Endothelial cell of umbilical vein (primary cell): Measurements from ENCODE around the gene USP36. TPM values are rescaled to one million over a fixed set of nuclear protein-coding genes. Genes with fewer than 3 reads are reported as not detected.

ENCODE experiments used
- BruUV-seq: library from RNA; stranded (reverse); fragments of 400-500 nt; replicated peaks from 2 replicates; lab custom pipeline; 2021; lab: Mats Ljungman, UMichigan
- CTCF ChIA-PET: fragments of 300-600, 350-600 bp; sonication (Branson Sonifier 250); formaldehyde crosslinking; loops from one replicate; lab custom pipeline; 2021; ENCODE audit warnings: antibody characterized with exemption, inconsistent platforms; lab: Charles Lee
- POLR2A ChIA-PET: fragments of 300-600, 350-600 bp; sonication (Branson Sonifier 250); formaldehyde crosslinking; loops from one replicate; lab custom pipeline; 2021; ENCODE audit warnings: antibody characterized with exemption, inconsistent platforms; lab: Charles Lee
- DNase-seq: peaks from one replicate; pipeline ENCODE4 v3.0.0-alpha.2; 2011; ENCODE audit warnings: low read depth, low spot score
- FAIRE-seq: peaks from 2 replicates; lab custom pipeline; 2011; peaks lifted over from hg19 to GRCh38; lab: Jason Lieb, UNC
- H2AFZ ChIP-seq: 2 replicates; pipeline ENCODE4 v1.6.0; 2012; ENCODE audit warnings: low read depth, low read length, control low read depth, inconsistent platforms
- H3K27ac ChIP-seq: 2 replicates; pipeline ENCODE4 v1.5.1; 2011; ENCODE audit warnings: low read depth, mild to moderate bottlenecking, control low read depth, low read length, moderate library complexity; ENCODE audit not compliant: insufficient read depth
- H3K27me3 ChIP-seq, 2 experiments: 2 replicates each; pipeline versions ENCODE4 v1.6.0 to v1.6.1; 2011; ENCODE audit warnings: low read length in 2 of 2, mixed read lengths in 1 of 2; ENCODE audit not compliant: control insufficient read depth in 2 of 2, insufficient read depth in 2 of 2
- H3K36me3 ChIP-seq, 2 experiments: 2 replicates in 1 of 2; 3 replicates in 1 of 2; pipeline ENCODE4 v1.5.1; 2011; ENCODE audit warnings: low read length in 2 of 2, mild to moderate bottlenecking in 1 of 2, moderate library complexity in 1 of 2; ENCODE audit not compliant: control insufficient read depth in 2 of 2, insufficient read depth in 2 of 2; ENCODE audit errors: extremely low read depth in 1 of 2
- H3K4me1 ChIP-seq: 3 replicates; pipeline ENCODE4 v1.5.1; 2011; ENCODE audit warnings: mild to moderate bottlenecking, low read length; ENCODE audit not compliant: control insufficient read depth, insufficient read depth; ENCODE audit errors: extremely low read depth
- H3K4me2 ChIP-seq: 2 replicates; pipeline ENCODE4 v1.6.1; 2011; ENCODE audit warnings: low read length, control low read depth, mixed read lengths; ENCODE audit not compliant: insufficient read depth
- H3K4me3 ChIP-seq, 3 experiments: fragments of 200-600 bp in 1 of 3; sonication (generic), shearing (Covaris generic) in 1 of 3; replicated peaks in 1 of 3; 2 replicates each; pipeline ENCODE4 v1.5.1; 2011 to 2016; ENCODE audit warnings: control low read depth in 3 of 3, low read length in 3 of 3, mild to moderate bottlenecking in 2 of 3, inconsistent platforms in 1 of 3, low read depth in 1 of 3, moderate library complexity in 1 of 3; ENCODE audit not compliant: insufficient read depth in 1 of 3
- H3K79me2 ChIP-seq: 2 replicates; pipeline ENCODE4 v1.6.0; 2012; ENCODE audit warnings: low read length, inconsistent platforms; ENCODE audit not compliant: control insufficient read depth, insufficient read depth
- H3K9ac ChIP-seq: replicated peaks from 2 replicates; pipeline ENCODE3; 2011; ENCODE audit warnings: low read length, control low read depth; ENCODE audit not compliant: insufficient read depth; ENCODE audit errors: extremely low read depth
- H3K9me1 ChIP-seq: replicated peaks from 3 replicates; pipeline ENCODE4 v1.6.0; 2011; ENCODE audit warnings: mild to moderate bottlenecking, low read length; ENCODE audit not compliant: control insufficient read depth, insufficient read depth; ENCODE audit errors: extremely low read depth
- H3K9me3 ChIP-seq: replicated peaks from 2 replicates; pipeline ENCODE4 v1.5.1; 2012; ENCODE audit warnings: low read length, inconsistent platforms; ENCODE audit not compliant: control insufficient read depth, insufficient read depth
- H4K20me1 ChIP-seq: replicated peaks from 2 replicates; pipeline ENCODE3; 2011; ENCODE audit warnings: mild to moderate bottlenecking, low read length; ENCODE audit not compliant: control insufficient read depth, insufficient read depth; ENCODE audit errors: extremely low read depth
- CTCF ChIP-seq, 2 donors: IDR thresholded peaks; 1 replicate in 1 of 2; 2 replicates in 1 of 2; pipeline ENCODE4 v1.5.1; 2011; ENCODE audit warnings: low read length in 2 of 2, mild to moderate bottlenecking in 2 of 2, moderate library complexity in 2 of 2, control low read depth in 1 of 2, inconsistent platforms in 1 of 2, low read depth in 1 of 2; ENCODE audit not compliant: insufficient read depth in 1 of 2; ENCODE audit errors: extremely low read depth in 1 of 2
- EZH2 ChIP-seq: IDR thresholded peaks from 2 replicates; pipeline ENCODE4 v1.6.1; 2012; ENCODE audit warnings: borderline replicate concordance, low read depth, mild to moderate bottlenecking, moderate library complexity, low read length, inconsistent platforms; ENCODE audit not compliant: severe bottlenecking
- FOS ChIP-seq: IDR thresholded peaks from 2 replicates; pipeline ENCODE4 v1.6.1; 2011; ENCODE audit warnings: mild to moderate bottlenecking, low read length, moderate library complexity, borderline replicate concordance; ENCODE audit not compliant: insufficient read depth
- GATA2 ChIP-seq: IDR thresholded peaks from 2 replicates; pipeline ENCODE4 v1.7.0; 2011; ENCODE audit warnings: low read depth, mild to moderate bottlenecking, moderate library complexity, mixed read lengths, low read length; ENCODE audit not compliant: insufficient read length, insufficient read depth
- JUN ChIP-seq: IDR thresholded peaks from 2 replicates; pipeline ENCODE4 v1.6.1; 2011; ENCODE audit warnings: borderline replicate concordance, low read depth; ENCODE audit not compliant: insufficient read length, insufficient read depth
- MAX ChIP-seq: IDR thresholded peaks from 2 replicates; pipeline ENCODE4 v1.6.1; 2011; ENCODE audit not compliant: insufficient read depth, insufficient read length
- MYC ChIP-seq: IDR thresholded peaks from one replicate; pipeline ENCODE4 v1.6.1; 2011; ENCODE audit warnings: mild to moderate bottlenecking, low read depth, low read length
- POLR2A ChIP-seq: IDR thresholded peaks from 2 replicates; pipeline ENCODE4 v1.6.1; 2012; ENCODE audit warnings: low read depth, mild to moderate bottlenecking, control low read depth, low read length
- POLR2AphosphoS5 ChIP-seq: IDR thresholded peaks from 2 replicates; pipeline ENCODE4 v1.6.1; 2012; ENCODE audit warnings: low read depth, mild to moderate bottlenecking, control low read depth, low read length, moderate library complexity; ENCODE audit not compliant: insufficient read depth
- dilution Hi-C: fragments of 300-500 bp; cut with MboI; formaldehyde crosslinking; loops from one replicate; pipeline ENCODE4 v1.15.0; 2019; ENCODE audit warnings: low sequenced_read_pairs; ENCODE audit not compliant: extremely low pct_ligation_motif_present
- intact Hi-C: fragments of 100-400 bp; cut with micrococcal nuclease; formaldehyde crosslinking; loops from one replicate; pipeline ENCODE4 v1.10.0; 2022
- polyA plus RNA-seq, 4 experiments: library from polyadenylated mRNA; depleted of rRNA in 3 of 4; stranded (reverse) in 3 of 4; unstranded in 1 of 4; fragments of >200 nt; gene quantifications; 2 replicates each; pipeline versions ENCODE4 v1.2.1 to v1.2.3, GENCODE V29; 2011 to 2012; ENCODE audit warnings: missing spikeins in 1 of 4
- total RNA-seq: library from RNA; stranded (reverse); gene quantifications from 2 replicates; pipeline ENCODE4 v1.2.3, GENCODE V29; 2021

USP36 gene
- total and polyA plus RNA-seq, 2 donors (not counting 3 experiments of a cell fraction or from before 2014, with no cell fraction given): 29.8 to 46.6 TPM

- H3K4me2 ChIP-seq: no peak overlapping the region
Measured at GRCh38 chr17:78789149-78789662, 51.4 kb downstream of the USP36 start.

More at GRCh38 chr17:78789149-78789662, 51.4 kb downstream of the USP36 start:
- intact Hi-C loops: no loop called here
- Histone ChIP-seq H3K9me1 (no peaks in the 10 kb centered on the region), H4K20me1 (no peaks in the 10 kb centered on the region), H3K9ac (no peak overlapping the region), H3K4me1 (peaks cover 8% of the 10 kb centered on the region), H3K27me3 (no peaks in the 10 kb centered on the region), H3K27ac (no peak overlapping the region), H3K36me3 (no peaks in the 10 kb centered on the region), H3K4me3 (no peak overlapping the region), H3K79me2 (no peaks in the 10 kb centered on the region), H3K9me3 (no peaks in the 10 kb centered on the region), H2AFZ (no peak overlapping the region)
- ChIA-PET POLR2A (no interaction called here), CTCF (no interaction called here)
- dilution Hi-C loops: no loop called here
- DNase-seq (no peak), FAIRE-seq (no peak)
- BruUV-seq: no TSS peak
- TF ChIP-seq MYC: no peak
- TF ChIP-seq EZH2: no peak
- no peak for TF ChIP-seq POLR2AphosphoS5
- no peak for TF ChIP-seq CTCF (IDR thresholded peaks at IDR 0.05; ENCODE audit: extremely low read depth in 1 of 2, insufficient read depth in 1 of 2, low read depth in 1 of 2, low read length in 2 of 2)
- TF ChIP-seq FOS: no peak
- no peak for TF ChIP-seq GATA2
- TF ChIP-seq JUN: no peak
- TF ChIP-seq POLR2A: no peak
- TF ChIP-seq MAX: no peak
